Medulla oblongata (tissue), 1 donor: ENCODE data around the gene DPF3.

Experiments used
- DNase-seq: peaks from one replicate; pipeline ENCODE4 v3.0.0-alpha.2; 2015; ENCODE audit errors: extremely low spot score

The DPF3 gene

GRCh38 chr14:72893636-72894322 is at the start of gene DPF3:
DPF3 (minus strand) TSS chr14:72894101; CDS start chr14:72894088, 13 bp downstream.
- DNase-seq = peak; percentile 98

- no peak for DNase-seq
These were observed 49.0 kb upstream of the DPF3 start for GRCh38 chr14:72942934-72943333.

- DNase-seq = peak; percentile 57
These were observed 47.5 kb upstream of the DPF3 start for GRCh38 chr14:72941286-72941985.

GRCh38 chr14:72939630-72940029 is 45.7 kb upstream of the DPF3 start:
- DNase-seq = no peak

GRCh38 chr14:72932893-72933292 is 39.0 kb upstream of the DPF3 start:
- no peak for DNase-seq

GRCh38 chr14:72929316-72930080 is 35.6 kb upstream of the DPF3 start:
- DNase-seq = no peak

- no peak for DNase-seq
These were observed 35.0 kb upstream of the DPF3 start for GRCh38 chr14:72928872-72929271.

- DNase-seq = peak; percentile 98
These were observed 32.6 kb upstream of the DPF3 start, which contains the start of gene DCAF4 for GRCh38 chr14:72926292-72927028. DCAF4 (plus strand) TSS chr14:72926464; CDS start chr14:72937979, 11,515 bp downstream.

GRCh38 chr14:72925815-72926291 is 32.0 kb upstream of the DPF3 start:
- no peak for DNase-seq

GRCh38 chr14:72925171-72925759 is 31.4 kb upstream of the DPF3 start:
- no peak for DNase-seq

GRCh38 chr14:72924337-72924736 is 30.4 kb upstream of the DPF3 start:
- DNase-seq = no peak

- no peak for DNase-seq
These were observed 27.5 kb upstream of the DPF3 start for GRCh38 chr14:72921396-72921795.

- no peak for DNase-seq
These were observed 26.1 kb upstream of the DPF3 start for GRCh38 chr14:72920008-72920407.

GRCh38 chr14:72917094-72917802 is 23.3 kb upstream of the DPF3 start:
- no peak for DNase-seq

GRCh38 chr14:72916174-72916573 is 22.3 kb upstream of the DPF3 start:
- DNase-seq = peak; percentile 34

- no peak for DNase-seq
These were observed 19.9 kb upstream of the DPF3 start for GRCh38 chr14:72913809-72914208.

- no peak for DNase-seq
These were observed 15.3 kb upstream of the DPF3 start for GRCh38 chr14:72909163-72909562.

- DNase-seq = no peak
These were observed 14.0 kb upstream of the DPF3 start for GRCh38 chr14:72907886-72908285.

GRCh38 chr14:72906879-72907278 is 13.0 kb upstream of the DPF3 start:
- no peak for DNase-seq

GRCh38 chr14:72906316-72906715 is 12.4 kb upstream of the DPF3 start:
- DNase-seq = no peak
